CD4-positive, alpha-beta T cell (primary cell): Measurements from ENCODE around the gene LYL1. TPM values are rescaled to one million over a fixed set of nuclear protein-coding genes. Genes with fewer than 3 reads are reported as not detected.

Source experiments
- ATAC-seq: fragments of 200-7000 bp; cut with Tn5 transposase; one replicate; pipeline ENCODE4 v1.10.0; 2022; ENCODE audit warnings: mild to moderate bottlenecking; ENCODE audit not compliant: poor library complexity
- CTCF ChIA-PET: fragments of 350-600 bp; sonication (Branson Sonifier 250); formaldehyde crosslinking; loops from one replicate; lab custom pipeline; 2021; ENCODE audit warnings: antibody characterized with exemption, inconsistent platforms; lab: Charles Lee
- POLR2A ChIA-PET: fragments of 350-600 bp; sonication (Branson Sonifier 250); formaldehyde crosslinking; loops from one replicate; lab custom pipeline; 2021; ENCODE audit warnings: antibody characterized with exemption, inconsistent platforms; lab: Charles Lee
- DNase-seq, 14 experiments: peaks; one replicate each; pipeline ENCODE4 v3.0.0-alpha.2; 2013 to 2020; ENCODE audit warnings: mixed read lengths in 2 of 14
- H3K27ac ChIP-seq, 2 donors: one replicate each; pipeline versions ENCODE4 v1.5.1 to v1.7.0; 2013; ENCODE audit warnings: low read length in 2 of 2, low read depth in 1 of 2, mild to moderate bottlenecking in 1 of 2
- H3K27me3 ChIP-seq, 2 experiments: 1 replicate in 1 of 2; 2 replicates in 1 of 2; pipeline versions ENCODE4 v1.6.1 to v1.7.0; 2013; ENCODE audit warnings: low read length in 2 of 2, control low read depth in 1 of 2, mild to moderate bottlenecking in 1 of 2, moderate library complexity in 1 of 2; ENCODE audit not compliant: insufficient read depth in 2 of 2, control insufficient read depth in 1 of 2
- H3K36me3 ChIP-seq: one replicate; pipeline ENCODE4 v1.6.1; 2013; ENCODE audit warnings: low read length, control low read depth; ENCODE audit not compliant: insufficient read depth
- H3K4me1 ChIP-seq: one replicate; pipeline ENCODE4 v1.6.1; 2013; ENCODE audit warnings: low read length, control low read depth; ENCODE audit not compliant: insufficient read depth
- H3K4me3 ChIP-seq: one replicate; pipeline ENCODE4 v1.5.1; 2013; ENCODE audit warnings: mild to moderate bottlenecking, low read length, moderate library complexity
- H3K9me3 ChIP-seq, 2 experiments: 1 replicate in 1 of 2; 2 replicates in 1 of 2; pipeline versions ENCODE4 v1.6.1 to v1.7.0; 2013; ENCODE audit warnings: low read length in 2 of 2, mild to moderate bottlenecking in 2 of 2, control low read depth in 1 of 2, moderate library complexity in 1 of 2; ENCODE audit not compliant: control insufficient read depth in 1 of 2, insufficient read depth in 1 of 2
- H3K27ac Mint-ChIP-seq: one replicate; pipeline ENCODE4 v1.8.0; 2020; ENCODE audit warnings: mixed read lengths
- H3K27me3 Mint-ChIP-seq: one replicate; pipeline ENCODE4 v1.8.0; 2021; ENCODE audit warnings: mixed read lengths
- H3K36me3 Mint-ChIP-seq: one replicate; pipeline ENCODE4 v1.8.0; 2021; ENCODE audit warnings: low read depth, mixed read lengths
- H3K4me1 Mint-ChIP-seq: one replicate; pipeline ENCODE4 v1.8.0; 2021; ENCODE audit warnings: low read depth, mixed read lengths
- H3K4me3 Mint-ChIP-seq: one replicate; pipeline ENCODE4 v1.8.0; 2020; ENCODE audit warnings: mild to moderate bottlenecking, mixed read lengths
- H3K9me3 Mint-ChIP-seq: one replicate; pipeline ENCODE4 v1.8.0; 2020; ENCODE audit warnings: mixed read lengths
- CTCF ChIP-seq: fragments of 200-600 bp; IDR thresholded peaks from one replicate; pipeline ENCODE4 v1.8.0; 2022; ENCODE audit warnings: antibody characterized with exemption, mild to moderate bottlenecking
- intact Hi-C, 2 experiments: fragments of 100-400 bp; cut with DNase I in 1 of 2; cut with micrococcal nuclease in 1 of 2; formaldehyde crosslinking; loops; one replicate each; pipeline versions ENCODE4 v1.15.1 to v1.9.0; 2023 to 2025; cut with DNase I, micrococcal nuclease
- total RNA-seq, 174 experiments: library from RNA in 2 of 174; stranded (reverse) in 2 of 174; gene quantifications; one replicate each; pipeline ENCODE4 v1.2.3 and lab custom pipeline; 2021 to 2026

Gene LYL1
- total RNA-seq, 2 experiments from 2014 or later, result 1.9 to 2.1 TPM

GRCh38 chr19:13095934-13096927 lies 6.4 kb downstream of the LYL1 start:
- no peaks in the 10 kb centered on the region for H3K9me3 ChIP-seq
- peaks cover 74% of the 10 kb centered on the region for H3K4me1 ChIP-seq
- Mint-ChIP-seq H3K27ac (peak overlapping the region; percentile 66), H3K27me3 (peaks cover 30% of the 10 kb centered on the region), H3K9me3 (no peaks in the 10 kb centered on the region), H3K4me3 (peak overlapping the region; percentile 78), H3K36me3 (no peaks in the 10 kb centered on the region), H3K4me1 (peaks cover 48% of the 10 kb centered on the region)
- intact Hi-C loops, result loop anchor here in 1 of 2 experiments (5.0 kb wide), 1 partner anchor 56 kb away; the partner anchor contains the start of genes IER2 and STX10
- TF ChIP-seq CTCF, result no peak
- H3K4me3 ChIP-seq, result peak overlapping the region; percentile 26
- H3K27me3 ChIP-seq, result peaks cover 23% of the 10 kb centered on the region in 2 experiments
- peaks cover 7% of the 10 kb centered on the region for H3K36me3 ChIP-seq
- DNase-seq, result peak in 2 of 14 experiments; percentile 18 to 47
- ChIA-PET POLR2A (interaction anchor here (1.5 to 3.6 kb wide), 3 partner anchors 8 to 910 kb away, joined by 3 to 16 read pairs (median 9); partner anchors contain the start of gene RFX1), CTCF (interaction anchor here (0.7 to 4.4 kb wide), 7 partner anchors 9 to 177 kb away, joined by 3 to 83 read pairs (median 10); partner anchors contain the start of genes IER2 and STX10)
- no peak for ATAC-seq
- H3K27ac ChIP-seq, result peak overlapping the region in 1 of 2 donors; percentile 29

- Mint-ChIP-seq H3K27me3 (peaks cover 30% of the 10 kb centered on the region), H3K4me3 (peak overlapping the region; percentile 51), H3K9me3 (no peaks in the 10 kb centered on the region), H3K27ac (no peak overlapping the region), H3K36me3 (no peaks in the 10 kb centered on the region), H3K4me1 (peaks cover 43% of the 10 kb centered on the region)
- Histone ChIP-seq H3K4me1 (peaks cover 66% of the 10 kb centered on the region), H3K4me3 (peak overlapping the region; percentile 26), H3K36me3 (peaks cover 5% of the 10 kb centered on the region), H3K9me3 (no peaks in the 10 kb centered on the region), H3K27me3 (peaks cover 23% of the 10 kb centered on the region in 2 experiments), H3K27ac (no peak overlapping the region)
- no peak for TF ChIP-seq CTCF
- CTCF ChIA-PET, result interaction anchor here (0.7 to 4.4 kb wide), 5 partner anchors 9 to 130 kb away, joined by 3 to 83 read pairs (median 27); no protein-coding TSS in a partner anchor
- ATAC-seq, result no peak
- POLR2A ChIA-PET, result interaction anchor here (0.9 to 3.6 kb wide), 5 partner anchors 9 to 911 kb away, joined by 3 to 16 read pairs (median 9); partner anchors contain the start of gene RFX1
- intact Hi-C loops, result loop anchor here in 1 of 2 experiments (5.0 kb wide), 1 partner anchor 57 kb away; the partner anchor contains the start of genes IER2 and STX10
- peak in 4 of 14 experiments; percentile 32 to 57 (median 44) for DNase-seq
Observed at GRCh38 chr19:13095393-13095784, 7.3 kb downstream of the LYL1 start.

GRCh38 chr19:13094771-13095392 lies 7.8 kb downstream of the LYL1 start:
- POLR2A ChIA-PET, result interaction anchor here (0.7 to 3.6 kb wide), 7 partner anchors 10 to 911 kb away, joined by 3 to 16 read pairs (median 6); partner anchors contain the start of gene RFX1
- Histone ChIP-seq H3K4me3 (peak overlapping the region; percentile 26), H3K36me3 (peaks cover 1% of the 10 kb centered on the region), H3K9me3 (no peaks in the 10 kb centered on the region), H3K27ac (no peak overlapping the region), H3K4me1 (peaks cover 61% of the 10 kb centered on the region), H3K27me3 (peaks cover 23% of the 10 kb centered on the region in 2 experiments)
- intact Hi-C loops, result loop anchor here (1.0 to 5.0 kb wide), 2 partner anchors 57 to 117 kb away; partner anchors contain the start of genes IER2 (in 1 of the 2) and STX10 (in 1 of the 2)
- peaks cover 30% of the 10 kb centered on the region for H3K27me3 Mint-ChIP-seq
- CTCF ChIA-PET, result interaction anchor here (2.2 to 4.4 kb wide), 5 partner anchors 10 to 129 kb away, joined by 10 to 83 read pairs (median 27); no protein-coding TSS in a partner anchor
- H3K4me3 Mint-ChIP-seq, result peak overlapping the region; percentile 38
- H3K27ac Mint-ChIP-seq, result no peak overlapping the region
- DNase-seq, result peak in 3 of 14 experiments; percentile 12 to 49 (median 37)
- no peak for TF ChIP-seq CTCF
- no peak for ATAC-seq
- peaks cover 38% of the 10 kb centered on the region for H3K4me1 Mint-ChIP-seq
- no peaks in the 10 kb centered on the region for H3K36me3 Mint-ChIP-seq
- no peaks in the 10 kb centered on the region for H3K9me3 Mint-ChIP-seq
